ENCODE measurements around the gene DARS1. TPM values are rescaled to one million over a fixed set of nuclear protein-coding genes. Genes with fewer than 3 reads are reported as not detected.

DARS1 gene
- total RNA-seq, 1 donor from 2014 or later = 112 TPM

- intact Hi-C loops (cut with micrococcal nuclease) = loop anchor here (2.0 to 5.0 kb wide), 2 partner anchors 14 to 39 kb away; partner anchors contain the start of gene DARS1
Measured at GRCh38 chr2:135948642-135949355, 36.6 kb downstream of the DARS1 start.

DNA sequence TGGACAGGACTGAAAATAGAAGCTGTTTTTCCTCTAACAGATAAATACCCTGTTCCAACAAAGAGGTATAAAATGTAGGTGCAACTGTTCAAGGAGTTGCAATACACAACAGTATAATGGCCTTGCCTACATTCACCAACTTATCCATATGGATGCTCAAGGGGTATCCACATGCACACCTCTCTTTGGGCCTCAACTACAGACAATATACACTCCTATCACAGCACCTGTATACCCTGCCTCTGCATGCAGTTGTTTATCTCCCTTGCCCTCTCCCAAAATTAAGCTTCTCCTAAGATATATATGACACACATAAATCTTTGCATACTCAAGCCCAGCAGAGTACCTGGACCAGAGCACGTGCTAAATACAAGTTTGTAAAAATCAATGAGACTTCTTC lies 37.3 kb downstream of the DARS1 start:
- intact Hi-C loops (cut with micrococcal nuclease) = loop anchor here (2.0 to 5.0 kb wide), 2 partner anchors 15 to 39 kb away; partner anchors contain the start of gene DARS1

DNA sequence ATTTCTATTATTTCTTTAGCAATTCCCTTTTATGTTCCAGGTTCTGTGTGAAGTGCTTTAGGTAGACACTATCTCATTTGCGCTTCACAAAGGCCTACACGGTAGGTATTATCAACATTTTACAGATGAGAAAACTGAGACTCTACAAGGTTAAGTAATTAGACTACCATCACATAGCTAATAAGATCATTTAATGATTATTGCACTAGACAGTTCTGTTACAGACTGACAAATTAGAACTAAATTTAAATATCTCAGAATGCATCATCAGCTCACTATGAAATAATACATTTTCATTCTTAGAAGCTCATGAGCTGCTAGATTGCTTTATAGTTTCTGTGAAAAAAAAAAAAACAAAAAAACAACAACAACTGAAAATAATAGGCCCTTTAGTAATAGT lies 37.9 kb downstream of the DARS1 start:
- intact Hi-C loops (cut with micrococcal nuclease) = loop anchor here (5.0 kb wide), 1 partner anchor 40 kb away; the partner anchor contains the start of gene DARS1

DNA sequence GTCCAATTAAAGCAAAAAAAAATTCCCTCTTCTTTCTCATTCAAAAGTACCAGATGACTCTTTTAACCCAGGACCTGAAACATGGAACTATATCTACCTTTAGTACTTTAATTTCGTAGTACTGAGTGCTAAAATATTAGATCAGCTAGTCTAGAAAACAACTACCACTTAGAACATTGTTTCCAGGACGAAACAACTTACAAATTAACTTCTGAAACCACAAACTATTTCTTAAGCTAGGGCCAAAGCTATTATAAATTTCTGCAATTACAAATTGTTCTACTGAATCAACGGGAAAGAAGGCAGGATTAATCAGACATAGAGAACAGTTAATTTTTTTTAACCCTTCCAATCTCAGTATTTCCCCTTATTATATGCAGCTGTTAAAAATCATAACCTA lies 39.9 kb downstream of the DARS1 start:
- intact Hi-C loops (cut with micrococcal nuclease) = loop anchor here (5.0 kb wide), 1 partner anchor 42 kb away; the partner anchor contains the start of gene DARS1

DNA sequence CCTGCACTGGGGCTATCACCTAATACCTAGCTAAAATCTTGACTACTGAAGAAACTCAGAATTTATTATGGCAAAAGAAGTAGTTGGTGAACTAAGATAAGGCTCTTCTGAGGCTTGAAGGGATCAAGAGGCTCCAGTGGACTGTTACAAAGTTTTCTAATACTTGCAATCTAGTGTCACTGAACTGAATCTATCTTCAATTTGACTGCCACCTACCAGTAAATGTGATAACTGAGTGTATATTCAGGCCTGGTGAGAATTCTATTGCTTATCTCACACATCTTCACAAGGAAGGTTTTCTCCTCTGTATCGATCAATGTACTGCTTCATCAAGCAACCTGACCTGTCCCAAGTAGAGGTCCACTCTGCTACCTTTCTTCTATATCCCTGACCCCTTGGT lies 40.8 kb downstream of the DARS1 start:
- intact Hi-C loops (cut with micrococcal nuclease) = loop anchor here (5.0 kb wide), 1 partner anchor 43 kb away; the partner anchor contains the start of gene DARS1

DNA sequence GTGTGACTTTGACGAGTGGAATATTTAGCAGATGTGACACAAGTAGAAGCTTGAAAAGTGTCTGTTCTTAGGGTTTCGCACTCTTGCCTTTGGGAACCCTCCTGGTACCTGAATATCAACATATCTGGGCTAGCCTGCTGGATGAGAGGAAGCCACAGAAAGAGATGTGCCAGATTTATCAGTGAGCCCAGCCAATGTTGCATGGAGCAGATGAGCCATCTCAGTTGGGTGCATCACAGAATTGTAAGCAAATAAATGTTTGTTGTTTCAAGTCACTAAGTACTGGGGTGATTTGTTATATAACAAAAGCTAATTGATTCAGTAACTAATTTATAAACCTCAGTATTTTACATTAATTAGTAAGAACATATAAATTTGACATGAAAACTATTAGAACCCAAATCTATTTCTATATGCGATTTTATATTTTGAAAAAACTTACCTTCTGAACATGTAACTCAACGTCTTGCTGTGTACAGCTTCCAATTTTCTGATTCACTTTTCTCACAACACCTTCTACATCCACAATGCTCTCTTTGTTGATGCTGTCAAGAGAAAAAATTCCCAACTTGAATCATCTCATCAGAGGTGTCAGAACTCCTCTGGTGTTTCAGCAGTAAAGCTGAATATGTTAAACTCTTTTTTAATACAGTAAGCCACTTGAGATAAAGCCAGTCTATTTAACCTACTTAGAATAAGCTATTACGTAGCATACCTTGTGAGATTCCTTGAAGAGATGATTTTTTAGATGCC lies 42.3 kb downstream of the DARS1 start:
- intact Hi-C loops (cut with micrococcal nuclease) = no loop called here

GRCh38 chr2:135936524-135936923 lies 48.9 kb downstream of the DARS1 start:
- intact Hi-C loops (cut with micrococcal nuclease) = no loop called here

DNA sequence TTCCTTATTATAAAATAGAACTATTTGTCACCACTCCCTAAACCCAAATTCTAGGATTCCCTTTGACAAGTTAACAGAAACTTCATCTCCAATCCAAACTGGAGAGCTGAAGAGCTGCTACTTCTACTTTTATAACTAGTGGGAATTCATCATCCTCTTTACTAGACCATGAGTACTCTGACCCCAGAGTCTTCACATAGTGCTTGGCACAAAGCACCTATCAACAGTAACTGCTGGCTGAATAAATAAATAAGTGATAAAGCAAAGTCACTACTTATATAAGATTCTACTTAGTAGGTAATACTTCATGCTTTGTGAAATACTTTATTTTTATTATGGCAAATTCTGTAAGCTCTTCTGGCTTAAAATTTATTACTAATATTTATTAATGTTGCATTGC lies 49.5 kb downstream of the DARS1 start:
- intact Hi-C loops (cut with micrococcal nuclease) = no loop called here

DNA sequence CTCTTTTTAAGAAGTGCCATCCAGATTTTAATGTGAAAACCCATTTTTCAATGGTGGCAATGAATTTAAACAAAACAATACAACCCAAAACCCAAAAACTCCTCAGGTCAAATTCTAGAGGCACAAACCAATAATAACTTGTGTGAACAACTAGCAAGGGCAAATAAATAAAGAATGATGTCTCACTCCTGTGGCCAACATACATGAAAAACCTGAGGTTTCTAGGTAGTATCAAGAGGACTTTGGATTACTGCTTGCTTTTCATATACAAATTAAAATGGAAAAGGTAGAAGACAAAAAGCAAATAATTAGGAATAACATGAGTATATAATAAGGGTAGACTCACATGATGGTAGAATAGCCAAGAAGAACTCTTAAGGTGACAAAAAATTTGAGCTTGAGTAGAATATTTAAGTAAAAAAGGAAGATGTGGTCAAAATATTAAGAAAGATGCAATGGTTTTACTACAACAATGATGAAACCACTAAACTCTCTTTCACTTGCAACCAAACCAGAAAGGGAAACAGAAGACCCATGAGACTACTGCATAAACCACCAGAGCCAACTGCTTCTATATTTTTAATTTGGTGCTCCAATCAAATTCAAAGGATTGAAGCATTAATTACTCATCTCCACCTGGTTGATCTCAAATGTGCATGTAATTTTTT lies 53.5 kb downstream of the DARS1 start:
- intact Hi-C loops (cut with micrococcal nuclease) = loop anchor here (2.0 to 5.0 kb wide), 3 partner anchors 29 to 185 kb away; partner anchors contain the start of gene CXCR4

- intact Hi-C loops (cut with micrococcal nuclease) = no loop called here
Measured at GRCh38 chr2:135926605-135927004, 58.8 kb downstream of the DARS1 start.

DNA sequence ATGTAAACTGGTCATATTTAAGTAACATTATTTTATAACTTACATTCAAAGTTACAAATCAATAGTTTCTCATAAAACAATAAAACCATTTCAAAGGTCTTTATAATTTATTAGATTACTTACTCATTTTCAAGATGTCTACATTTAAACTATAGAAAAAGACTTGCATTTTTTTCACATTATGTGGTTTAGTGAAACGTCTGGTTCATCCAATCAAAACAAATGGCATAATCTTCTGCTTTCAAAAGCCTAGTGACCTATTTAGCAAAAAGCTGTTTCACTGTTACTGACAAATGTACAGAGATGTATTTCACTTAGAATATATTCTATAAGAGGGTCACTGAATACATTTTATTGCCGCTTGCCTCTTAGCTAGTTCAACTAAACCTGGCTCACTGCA lies 59.9 kb downstream of the DARS1 start:
- intact Hi-C loops (cut with micrococcal nuclease) = no loop called here

GRCh38 chr2:135916207-135916606 lies 69.2 kb downstream of the DARS1 start:
- intact Hi-C loops (cut with micrococcal nuclease) = loop anchor here (1.0 to 5.0 kb wide), 6 partner anchors 46 to 462 kb away; partner anchors contain the start of gene DARS1

DNA sequence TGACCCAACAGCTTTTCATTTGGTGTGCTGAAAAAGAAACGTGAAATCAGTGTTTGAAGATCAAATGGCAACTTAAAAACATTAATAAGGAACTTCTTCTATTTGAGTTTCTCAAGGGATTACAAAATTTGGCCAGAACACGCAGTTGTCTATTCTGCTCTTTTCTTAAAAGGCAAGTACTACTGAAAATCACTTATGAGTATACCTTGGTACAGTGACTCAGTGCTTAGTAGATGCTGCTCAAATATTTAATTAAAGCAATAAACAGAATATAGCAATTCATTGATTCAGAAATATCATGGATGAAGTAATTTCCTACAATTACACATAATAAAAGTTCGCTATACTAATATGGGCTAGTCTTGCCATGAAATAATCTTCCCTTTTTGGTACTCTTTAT lies 70.9 kb downstream of the DARS1 start:
- intact Hi-C loops (cut with micrococcal nuclease) = loop anchor here (1.0 kb wide), 1 partner anchor 202 kb away; no protein-coding TSS in a partner anchor

GRCh38 chr2:135913727-135914365 lies 71.6 kb downstream of the DARS1 start:
- intact Hi-C loops (cut with micrococcal nuclease) = loop anchor here (1.0 kb wide), 2 partner anchors 202 to 470 kb away; no protein-coding TSS in a partner anchor

GRCh38 chr2:135909976-135910375 lies 75.5 kb downstream of the DARS1 start:
- intact Hi-C loops (cut with micrococcal nuclease) = no loop called here

GRCh38 chr2:135905679-135906078 lies 79.7 kb downstream of the DARS1 start:
- intact Hi-C loops (cut with micrococcal nuclease) = no loop called here

DNA sequence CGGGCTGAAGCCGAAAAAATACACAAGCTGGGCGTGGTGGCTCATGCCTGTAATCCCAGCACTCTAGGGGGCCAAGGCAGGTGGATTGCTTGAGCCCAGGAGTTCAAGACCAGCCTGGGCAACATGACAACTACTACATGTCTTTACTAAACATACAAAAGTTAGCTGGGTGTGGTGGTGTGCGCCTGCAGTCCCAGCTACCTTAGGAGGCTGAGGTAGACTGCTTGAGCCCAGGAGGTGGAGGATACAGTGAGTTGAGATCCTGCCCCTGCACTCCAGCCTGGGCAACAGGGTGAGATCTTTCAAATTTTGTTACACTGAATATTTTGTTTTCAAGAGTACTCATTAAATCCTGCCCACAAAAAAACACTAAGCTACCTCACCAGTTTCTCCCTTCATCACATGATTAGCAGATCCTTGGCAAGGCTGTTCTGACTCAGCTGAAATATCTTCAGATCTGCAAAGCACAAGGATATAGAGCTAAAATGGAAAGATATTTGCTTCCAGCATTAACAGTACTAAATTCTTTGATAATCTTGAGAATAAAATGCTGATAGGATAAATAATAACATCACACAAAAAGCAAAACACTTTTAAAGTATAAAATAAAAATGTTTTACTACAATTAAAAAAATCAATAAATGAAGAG lies 81.0 kb downstream of the DARS1 start:
- intact Hi-C loops (cut with micrococcal nuclease) = no loop called here

- intact Hi-C loops (cut with micrococcal nuclease) = no loop called here
Measured at GRCh38 chr2:135903650-135904049, 81.8 kb downstream of the DARS1 start.

- intact Hi-C loops (cut with micrococcal nuclease) = no loop called here
Measured at GRCh38 chr2:135899567-135899966, 85.9 kb downstream of the DARS1 start.

GRCh38 chr2:135898234-135898786 lies 87.1 kb downstream of the DARS1 start:
- intact Hi-C loops (cut with micrococcal nuclease) = no loop called here

Data from T-helper 2 cell treated with Interferon-gamma antibody and Interleukin-4, amounts not matched to agents 100 ng/mL and 5 ng/mL, for 36 hours (primary cell).